GM12878 (cell line): ENCODE data around the gene SLC9A3. TPM values are rescaled to one million over a fixed set of nuclear protein-coding genes. Genes with fewer than 3 reads are reported as not detected.

ENCODE experiments used
- ATAC-seq: fragments of 200-7000 bp; cut with Tn5 transposase; 3 replicates; pipeline ENCODE4 v1.9.1; 2020; ENCODE audit warnings: mild to moderate bottlenecking, moderate library complexity
- BruUV-seq: library from RNA; stranded (reverse); fragments of 400-500 nt; replicated peaks from 2 replicates; lab custom pipeline; 2021; lab: Mats Ljungman, UMichigan
- CTCF ChIA-PET: fragments of 300-600 bp; sonication (Branson Sonifier 250); formaldehyde crosslinking; extraction: SDS; loops from one replicate; lab custom pipeline; 2021; ENCODE audit warnings: inconsistent platforms; lab: Yijun Ruan, JAX
- POLR2A ChIA-PET: fragments of 350-600 bp; formaldehyde crosslinking; extraction: SDS; loops from one replicate; lab custom pipeline; 2021; ENCODE audit warnings: inconsistent platforms; lab: Charles Lee
- RAD21 ChIA-PET: fragments of 300-600 bp; sonication (Branson Sonifier 250); formaldehyde crosslinking; loops from one replicate; lab custom pipeline; 2023; ENCODE audit warnings: antibody characterized with exemption; ENCODE audit not compliant: unreplicated experiment; lab: Charles Lee
- SMC1A ChIA-PET: fragments of 300-600 bp; sonication (Branson Sonifier 250); formaldehyde crosslinking; loops from one replicate; lab custom pipeline; 2023; ENCODE audit not compliant: unreplicated experiment, uncharacterized antibody; lab: Charles Lee
- DNase-seq: peaks from one replicate; pipeline ENCODE4 v3.0.0-alpha.2; 2011; ENCODE audit warnings: low read depth, low spot score
- FAIRE-seq: peaks from 3 replicates; lab custom pipeline; 2011; peaks lifted over from hg19 to GRCh38; lab: Jason Lieb, UNC
- H2AFZ ChIP-seq: 2 replicates; pipeline ENCODE4 v1.6.0; 2011; ENCODE audit warnings: low read depth, low read length, control low read depth; ENCODE audit not compliant: control insufficient read depth
- H3K27ac ChIP-seq: 2 replicates; pipeline ENCODE4 v1.5.1; 2011; ENCODE audit warnings: control low read depth; ENCODE audit not compliant: control insufficient read depth, insufficient read depth
- H3K27me3 ChIP-seq, 2 experiments: replicated peaks in 1 of 2; 2 replicates each; pipeline versions ENCODE4 v1.6.0 to v1.6.1; 2011; ENCODE audit warnings: low read length in 1 of 2; ENCODE audit not compliant: control insufficient read depth in 2 of 2, insufficient read depth in 2 of 2
- H3K36me3 ChIP-seq, 2 experiments: 2 replicates each; pipeline ENCODE4 v1.5.1; 2011; ENCODE audit warnings: low read length in 1 of 2; ENCODE audit not compliant: control insufficient read depth in 2 of 2, insufficient read depth in 2 of 2
- H3K4me1 ChIP-seq: 2 replicates; pipeline ENCODE4 v1.6.1; 2011; ENCODE audit warnings: mild to moderate bottlenecking, low read length, moderate library complexity, mixed read lengths; ENCODE audit not compliant: control insufficient read depth, insufficient read depth
- H3K4me2 ChIP-seq: 2 replicates; pipeline ENCODE4 v1.6.0; 2011; ENCODE audit warnings: control low read depth; ENCODE audit not compliant: control insufficient read depth, insufficient read depth
- H3K4me3 ChIP-seq: fragments of 200-600 bp; sonication (generic); 2 replicates; pipeline ENCODE4 v1.5.1; 2016
- H3K79me2 ChIP-seq: 2 replicates; pipeline ENCODE4 v1.6.0; 2011; ENCODE audit warnings: low read length; ENCODE audit not compliant: control insufficient read depth, insufficient read depth
- H3K9ac ChIP-seq: 2 replicates; pipeline ENCODE4 v1.8.0; 2011; ENCODE audit warnings: low read length, control low read depth, mixed read lengths; ENCODE audit not compliant: control insufficient read depth, insufficient read depth
- H3K9me3 ChIP-seq: replicated peaks from 3 replicates; pipeline ENCODE4 v1.5.1; 2011; ENCODE audit warnings: mild to moderate bottlenecking, low read length; ENCODE audit not compliant: control insufficient read depth, insufficient read depth
- H4K20me1 ChIP-seq: 2 replicates; pipeline ENCODE4 v1.6.0; 2011; ENCODE audit not compliant: control insufficient read depth, insufficient read depth
- BHLHE40 ChIP-seq, 2 experiments: fragments of 450-650 bp in 1 of 2; IDR thresholded peaks; 2 replicates each; pipeline ENCODE4 v1.6.1; 2011 to 2017; ENCODE audit warnings: low read depth in 2 of 2, borderline replicate concordance in 1 of 2, improper control_type of control experiment in 1 of 2, low read length in 1 of 2, mild to moderate bottlenecking in 1 of 2
- CREM ChIP-seq: IDR thresholded peaks from 2 replicates; pipeline ENCODE4 v1.6.1; 2014; ENCODE audit warnings: antibody characterized with exemption, low read depth
- CUX1 ChIP-seq: IDR thresholded peaks from 2 replicates; pipeline ENCODE4 v1.6.1; 2012; ENCODE audit warnings: improper control_type of control experiment, low read depth, low read length; ENCODE audit not compliant: insufficient replicate concordance
- ZNF274 ChIP-seq: IDR thresholded peaks from one replicate; pipeline ENCODE4 v1.8.0; 2011; ENCODE audit not compliant: insufficient read length, insufficient read depth
- WGBS: methylation state at CpG from one replicate; pipeline ENCODE4 v1.1.6; 2016; ENCODE audit warnings: low lambda C conversion rate; ENCODE audit not compliant: insufficient replicate concordance, insufficient coverage; ENCODE audit errors: missing lambda C conversion rate; 5-methylcytosine and 5-hydroxymethylcytosine counted together
- in situ Hi-C: fragments of 300-500 bp; cut with MboI; formaldehyde crosslinking; loops from 9 replicates; pipeline ENCODE4 v1.14.3; 2018; ENCODE audit warnings: mixed read lengths
- intact Hi-C: fragments of 100-400 bp; cut with micrococcal nuclease; formaldehyde crosslinking; loops from one replicate; pipeline ENCODE4 v1.14.2; 2022; ENCODE audit not compliant: unreplicated experiment
- polyA plus RNA-seq, 11 experiments: library from polyadenylated mRNA; depleted of rRNA in 4 of 11; unstranded in 6 of 11; stranded (reverse) in 5 of 11; fragments of >200 nt; fragmentation: Nextera tagmentation in 4 of 11; fragmentation: Illumina TruSeq in 1 of 11; extraction: Ambion mirVana in 4 of 11; extraction: Trizol in 1 of 11; gene quantifications; 1 replicate in 1 of 11; 2 replicates in 10 of 11; pipeline versions ENCODE4 v1.2.1 to v1.2.3, GENCODE V29; 2011 to 2016; ENCODE audit warnings: inconsistent platforms in 2 of 11, missing spikeins in 2 of 11, low read depth in 1 of 11
- total RNA-seq, 4 experiments: library from RNA; depleted of rRNA in 3 of 4; stranded (reverse); fragments of >200 nt in 3 of 4; fragmentation: Illumina TruSeq in 1 of 4; extraction: Trizol in 1 of 4; gene quantifications; 2 replicates each; pipeline versions ENCODE4 v1.2.1 to v1.2.3, GENCODE V29; 2013 to 2021

SLC9A3 gene
- total and polyA plus RNA-seq, 10 of the 15 experiments (the other 5 are each of a cell fraction or from before 2014, with no cell fraction given): 0.04 to 5.2 (median 2.3) TPM; not detected in 1

GRCh38 chr5:522116-522515 is 2.1 kb downstream of the SLC9A3 start:
- in situ Hi-C loops: no loop called here
- ATAC-seq (no peak), DNase-seq (no peak)
- intact Hi-C loops: no loop called here
- H3K36me3 ChIP-seq: no peaks in the 10 kb centered on the region
- ChIA-PET RAD21 (no interaction called here), SMC1A (no interaction called here), CTCF (no interaction called here), POLR2A (interaction anchor here (0.7 kb wide), 1 partner anchor 18 kb away, joined by 4 read pairs; no protein-coding TSS in a partner anchor)
- no peak overlapping the region for H3K4me3 ChIP-seq
- no peaks in the 10 kb centered on the region for H3K9me3 ChIP-seq
- no peak overlapping the region for H3K4me2 ChIP-seq
- H4K20me1 ChIP-seq: no peaks in the 10 kb centered on the region
- peaks cover 4% of the 10 kb centered on the region; the same call in 1 of the 2 replicates for H3K4me1 ChIP-seq
- H3K27me3 ChIP-seq: peaks cover 8 to 21% of the 10 kb centered on the region in 2 experiments
- no TSS peak for BruUV-seq
- no peak overlapping the region for H2AFZ ChIP-seq
- TF ChIP-seq BHLHE40 (IDR thresholded peaks at IDR 0.05; ENCODE audit: borderline replicate concordance in 1 of 2, low read depth in 2 of 2, low read length in 1 of 2) (no peak), ZNF274 (no peak), CREM (no peak), CUX1 (no peak)
- TF ChIP-seq, all 136 proteins: peak for 0
- no peaks in the 10 kb centered on the region for H3K79me2 ChIP-seq
- no peak overlapping the region for H3K9ac ChIP-seq
- no peak overlapping the region for H3K27ac ChIP-seq
- no peak for FAIRE-seq
- WGBS: 71% methylated on average over 16 of the region's 16 CpGs
